ENCODE results near the gene MMP19. TPM values are rescaled to one million over a fixed set of nuclear protein-coding genes. Genes with fewer than 3 reads are reported as not detected.

Gene MMP19
- total RNA-seq, 2 experiments from 2014 or later = 0.10 TPM; not detected in 1

DNA sequence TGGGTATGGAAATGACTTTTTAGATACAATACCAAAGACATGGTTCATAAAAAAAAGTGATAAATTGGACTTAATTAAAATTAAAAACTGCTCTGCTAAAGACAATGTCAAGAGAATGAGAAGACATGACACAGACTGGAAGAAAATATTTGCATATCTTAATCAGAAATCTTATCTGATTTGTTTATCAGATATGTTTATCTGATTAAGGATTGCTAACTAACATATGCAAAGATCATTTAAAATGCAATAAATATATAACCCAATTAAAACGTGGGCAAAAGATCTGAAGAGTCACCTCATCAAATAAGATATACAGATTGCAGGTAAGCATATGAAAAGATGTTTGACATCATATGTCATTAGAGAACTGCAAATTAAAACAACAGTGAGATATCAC lies 10.0 kb upstream of the MMP19 start:
- peaks cover under 1% of the 10 kb centered on the region for H3K4me1 Mint-ChIP-seq (ENCODE audit: low read depth)
- no peaks in the 10 kb centered on the region for H3K36me3 Mint-ChIP-seq (ENCODE audit: low read depth)
- intact Hi-C loops (cut with micrococcal nuclease) = no loop called here
- H3K27me3 Mint-ChIP-seq (ENCODE audit: low read depth) = no peaks in the 10 kb centered on the region
- H3K27ac Mint-ChIP-seq = no peak overlapping the region
- DNase-seq = no peak
- CTCF ChIA-PET = no interaction called here
- no peaks in the 10 kb centered on the region for H3K9me3 Mint-ChIP-seq
- no peak overlapping the region for H3K4me3 Mint-ChIP-seq

- no peak for DNase-seq
- CTCF ChIA-PET = no interaction called here
- intact Hi-C loops (cut with micrococcal nuclease) = no loop called here
These were observed 8.2 kb upstream of the MMP19 start for GRCh38 chr12:55850893-55851292.

GRCh38 chr12:55850401-55850800 lies 7.7 kb upstream of the MMP19 start:
- Mint-ChIP-seq H3K27ac (no peak overlapping the region), H3K27me3 (ENCODE audit: low read depth) (no peaks in the 10 kb centered on the region), H3K4me1 (ENCODE audit: low read depth) (peaks cover 10% of the 10 kb centered on the region), H3K4me3 (no peak overlapping the region), H3K36me3 (ENCODE audit: low read depth) (no peaks in the 10 kb centered on the region), H3K9me3 (no peaks in the 10 kb centered on the region)
- intact Hi-C loops (cut with micrococcal nuclease) = no loop called here
- CTCF ChIA-PET = no interaction called here
- DNase-seq = no peak

More at GRCh38 chr12:55850893-55851292, 8.2 kb upstream of the MMP19 start:
- Mint-ChIP-seq H3K9me3 (no peaks in the 10 kb centered on the region), H3K27me3 (ENCODE audit: low read depth) (no peaks in the 10 kb centered on the region), H3K4me3 (no peak overlapping the region), H3K36me3 (ENCODE audit: low read depth) (no peaks in the 10 kb centered on the region), H3K27ac (no peak overlapping the region), H3K4me1 (ENCODE audit: low read depth) (peaks cover 10% of the 10 kb centered on the region)

GRCh38 chr12:55849616-55850343 lies 7.0 kb upstream of the MMP19 start:
- Mint-ChIP-seq H3K9me3 (no peaks in the 10 kb centered on the region), H3K27ac (no peak overlapping the region), H3K4me1 (ENCODE audit: low read depth) (peaks cover 10% of the 10 kb centered on the region), H3K4me3 (no peak overlapping the region), H3K27me3 (ENCODE audit: low read depth) (no peaks in the 10 kb centered on the region), H3K36me3 (ENCODE audit: low read depth) (no peaks in the 10 kb centered on the region)
- intact Hi-C loops (cut with micrococcal nuclease) = no loop called here
- no peak for DNase-seq
- CTCF ChIA-PET = no interaction called here

DNA sequence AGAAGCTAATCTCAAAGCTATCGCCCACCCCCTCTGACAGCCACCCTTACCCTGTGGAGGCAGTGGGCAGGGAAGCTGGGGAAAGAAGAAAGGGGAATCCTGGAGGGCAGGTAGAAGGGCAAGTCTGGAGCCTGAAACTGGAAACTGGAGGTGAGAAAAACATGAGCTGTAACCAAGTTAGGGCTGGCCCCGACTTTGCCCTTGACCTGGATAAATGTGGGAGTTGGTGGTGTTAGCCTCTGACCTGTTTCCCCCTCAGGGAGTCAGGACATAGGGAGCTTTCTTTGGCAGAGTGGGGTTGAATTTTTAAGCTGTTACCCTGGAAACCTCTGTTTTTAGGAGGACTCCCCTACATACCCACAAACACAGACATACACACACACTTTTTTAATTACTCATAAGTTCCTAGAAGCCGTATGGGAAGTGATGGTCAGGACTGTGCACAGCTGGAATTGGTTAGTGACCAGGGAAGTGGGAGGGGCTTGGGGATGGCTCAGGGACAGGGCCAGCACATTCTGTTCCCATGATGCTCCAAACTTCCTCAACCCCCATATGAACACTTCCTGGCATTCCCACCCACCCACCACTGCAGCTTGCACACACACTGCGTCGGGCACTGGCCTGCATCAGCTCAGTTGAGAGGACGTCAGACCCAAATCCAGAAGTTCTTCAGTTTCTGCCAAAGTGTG lies 5.0 kb upstream of the MMP19 start:
- CTCF ChIA-PET = interaction anchor here (1.1 kb wide), 1 partner anchor 34 kb away, joined by 3 read pairs; no protein-coding TSS in a partner anchor
- Mint-ChIP-seq H3K4me3 (no peak overlapping the region), H3K4me1 (ENCODE audit: low read depth) (peaks cover 10% of the 10 kb centered on the region)

GRCh38 chr12:55847033-55847432 lies 4.3 kb upstream of the MMP19 start:
- no peaks in the 10 kb centered on the region for H3K27me3 Mint-ChIP-seq (ENCODE audit: low read depth)
- intact Hi-C loops (cut with micrococcal nuclease) = no loop called here
- no peak overlapping the region for H3K4me3 Mint-ChIP-seq
- DNase-seq = peak; percentile 27
- H3K9me3 Mint-ChIP-seq = no peaks in the 10 kb centered on the region
- CTCF ChIA-PET = interaction anchor here (1.0 to 1.1 kb wide), 2 partner anchors 34 to 109 kb away, joined by 3 to 4 read pairs; no protein-coding TSS in a partner anchor
- H3K4me1 Mint-ChIP-seq (ENCODE audit: low read depth) = peaks cover 10% of the 10 kb centered on the region
- H3K27ac Mint-ChIP-seq = no peak overlapping the region
- no peaks in the 10 kb centered on the region for H3K36me3 Mint-ChIP-seq (ENCODE audit: low read depth)

More for the DNA sequence above, 5.0 kb upstream of the MMP19 start:
- Mint-ChIP-seq H3K27me3 (ENCODE audit: low read depth) (no peaks in the 10 kb centered on the region), H3K27ac (peak overlapping the region; percentile 50), H3K36me3 (ENCODE audit: low read depth) (no peaks in the 10 kb centered on the region), H3K9me3 (no peaks in the 10 kb centered on the region)
- intact Hi-C loops (cut with micrococcal nuclease) = no loop called here
- DNase-seq = peak; percentile 30

DNA sequence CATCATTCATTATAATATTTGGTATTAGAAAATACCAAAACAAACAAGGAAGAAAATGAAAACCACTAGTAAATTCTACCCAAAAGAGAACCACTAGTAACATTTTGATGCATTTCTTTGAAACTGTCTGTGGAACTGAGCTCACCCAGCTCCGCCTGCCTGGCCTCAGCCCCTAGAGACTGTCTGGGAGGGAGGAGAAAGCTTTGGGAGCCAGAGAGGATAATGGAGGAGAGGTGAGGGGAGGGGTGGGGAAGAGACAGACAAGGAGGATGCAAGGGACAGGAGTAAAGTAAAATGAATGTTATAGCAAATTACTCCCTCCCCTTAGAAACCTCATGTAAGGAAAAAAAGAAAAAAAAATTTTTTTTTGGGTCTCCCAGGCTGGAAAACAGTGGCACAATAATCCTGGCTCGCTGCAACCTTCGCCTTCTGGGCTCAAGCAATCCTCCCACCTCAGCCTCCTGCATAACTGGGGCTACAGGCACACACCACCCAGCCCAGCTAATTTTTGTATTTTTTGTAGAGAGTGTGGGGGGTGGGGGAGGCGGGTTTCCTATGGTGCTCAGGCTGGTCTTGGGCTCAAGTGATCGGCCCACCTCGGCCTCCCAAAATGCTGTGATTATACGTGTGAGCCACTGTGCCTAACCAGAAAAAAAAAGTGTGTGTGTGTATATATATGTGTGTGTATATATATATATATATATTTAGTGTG lies 3.2 kb upstream of the MMP19 start:
- H3K4me1 Mint-ChIP-seq (ENCODE audit: low read depth) = peaks cover 10% of the 10 kb centered on the region
- no peaks in the 10 kb centered on the region for H3K27me3 Mint-ChIP-seq (ENCODE audit: low read depth)
- intact Hi-C loops (cut with micrococcal nuclease) = no loop called here
- H3K36me3 Mint-ChIP-seq (ENCODE audit: low read depth) = no peaks in the 10 kb centered on the region
- CTCF ChIA-PET = interaction anchor here (0.6 kb wide), 1 partner anchor 1249 kb away, joined by 3 read pairs; no protein-coding TSS in a partner anchor
- DNase-seq = no peak
- no peak overlapping the region for H3K4me3 Mint-ChIP-seq
- H3K9me3 Mint-ChIP-seq = no peaks in the 10 kb centered on the region
- no peak overlapping the region for H3K27ac Mint-ChIP-seq

GRCh38 chr12:55845361-55845760 lies 2.6 kb upstream of the MMP19 start:
- Mint-ChIP-seq H3K4me3 (no peak overlapping the region), H3K4me1 (ENCODE audit: low read depth) (peaks cover 10% of the 10 kb centered on the region), H3K36me3 (ENCODE audit: low read depth) (no peaks in the 10 kb centered on the region), H3K27ac (no peak overlapping the region), H3K9me3 (no peaks in the 10 kb centered on the region), H3K27me3 (ENCODE audit: low read depth) (no peaks in the 10 kb centered on the region)
- CTCF ChIA-PET = interaction anchor here (0.6 kb wide), 1 partner anchor 1249 kb away, joined by 3 read pairs; no protein-coding TSS in a partner anchor
- DNase-seq = no peak
- intact Hi-C loops (cut with micrococcal nuclease) = no loop called here

GRCh38 chr12:55844961-55845360 lies 2.2 kb upstream of the MMP19 start:
- peaks cover 10% of the 10 kb centered on the region for H3K4me1 Mint-ChIP-seq (ENCODE audit: low read depth)
- CTCF ChIA-PET = no interaction called here
- H3K4me3 Mint-ChIP-seq = no peak overlapping the region

GRCh38 chr12:55843431-55843830 lies 695 bp upstream of the MMP19 start:
- intact Hi-C loops (cut with micrococcal nuclease) = no loop called here
- peaks cover 10% of the 10 kb centered on the region for H3K4me1 Mint-ChIP-seq (ENCODE audit: low read depth)
- no peaks in the 10 kb centered on the region for H3K27me3 Mint-ChIP-seq (ENCODE audit: low read depth)
- no peak overlapping the region for H3K4me3 Mint-ChIP-seq
- no peak for DNase-seq
- no peaks in the 10 kb centered on the region for H3K9me3 Mint-ChIP-seq
- H3K27ac Mint-ChIP-seq = no peak overlapping the region
- no peaks in the 10 kb centered on the region for H3K36me3 Mint-ChIP-seq (ENCODE audit: low read depth)
- CTCF ChIA-PET = no interaction called here

More at GRCh38 chr12:55844961-55845360, 2.2 kb upstream of the MMP19 start:
- Mint-ChIP-seq H3K36me3 (ENCODE audit: low read depth) (no peaks in the 10 kb centered on the region), H3K27me3 (ENCODE audit: low read depth) (no peaks in the 10 kb centered on the region), H3K9me3 (no peaks in the 10 kb centered on the region), H3K27ac (no peak overlapping the region)
- DNase-seq = no peak
- intact Hi-C loops (cut with micrococcal nuclease) = no loop called here

GRCh38 chr12:55840581-55841351 lies 2.0 kb downstream of the MMP19 start:
- Mint-ChIP-seq H3K9me3 (no peaks in the 10 kb centered on the region), H3K27ac (no peak overlapping the region), H3K36me3 (ENCODE audit: low read depth) (no peaks in the 10 kb centered on the region), H3K4me3 (no peak overlapping the region), H3K27me3 (ENCODE audit: low read depth) (no peaks in the 10 kb centered on the region), H3K4me1 (ENCODE audit: low read depth) (no peaks in the 10 kb centered on the region)
- CTCF ChIA-PET = no interaction called here
- DNase-seq = no peak
- intact Hi-C loops (cut with micrococcal nuclease) = no loop called here

Measured in activated naive CD4-positive, alpha-beta T cell treated with anti-CD3 and anti-CD28 coated beads for 36 hours (primary cell).